ENCODE measurements around the gene PTHLH.

The PTHLH gene

DNA sequence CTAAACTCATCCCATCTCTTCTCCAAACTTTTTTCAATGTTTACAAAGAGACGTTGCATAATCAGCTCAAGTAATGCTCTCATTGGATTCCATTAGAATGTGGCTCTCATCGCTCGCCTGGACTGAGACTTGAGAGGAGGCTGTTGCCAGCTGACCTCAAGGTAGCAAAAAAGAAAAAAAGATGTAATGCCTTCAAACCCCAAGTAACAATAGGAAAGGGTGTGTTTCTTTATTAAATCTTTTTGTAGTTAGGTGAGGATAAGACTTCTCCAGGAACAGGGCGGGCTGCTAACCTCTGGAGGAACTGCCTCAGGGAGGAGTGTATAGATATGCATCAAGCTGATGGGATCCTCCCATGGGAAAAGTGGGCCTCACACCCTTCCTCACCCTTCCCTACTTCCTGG lies 956 bp upstream of the PTHLH start:
- no peak for DNase-seq

GRCh38 chr12:27971606-27972005 lies 927 bp downstream of the PTHLH start:
- no peak for DNase-seq

DNA sequence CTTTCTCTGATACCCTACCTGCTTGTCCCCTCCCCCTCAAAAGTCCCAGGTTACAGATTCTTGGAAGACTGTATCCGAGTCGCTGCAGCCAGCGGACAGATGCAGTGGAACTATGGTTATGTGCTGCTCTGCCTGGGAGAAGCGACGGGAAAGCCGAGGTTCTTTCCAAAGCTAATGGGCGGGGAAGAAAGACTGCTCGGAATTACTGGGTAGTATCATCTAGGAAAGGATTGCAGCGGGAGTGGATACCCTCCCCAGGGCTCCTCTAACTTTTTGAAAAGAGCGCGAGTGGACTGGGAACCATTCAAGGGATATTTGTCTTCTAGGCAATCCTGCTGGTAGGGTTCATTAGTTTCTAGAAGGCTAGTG lies 1.4 kb downstream of the PTHLH start:
- no peak for DNase-seq

GRCh38 chr12:27970401-27971120 lies 2.0 kb downstream of the PTHLH start:
- no peak for DNase-seq

DNA sequence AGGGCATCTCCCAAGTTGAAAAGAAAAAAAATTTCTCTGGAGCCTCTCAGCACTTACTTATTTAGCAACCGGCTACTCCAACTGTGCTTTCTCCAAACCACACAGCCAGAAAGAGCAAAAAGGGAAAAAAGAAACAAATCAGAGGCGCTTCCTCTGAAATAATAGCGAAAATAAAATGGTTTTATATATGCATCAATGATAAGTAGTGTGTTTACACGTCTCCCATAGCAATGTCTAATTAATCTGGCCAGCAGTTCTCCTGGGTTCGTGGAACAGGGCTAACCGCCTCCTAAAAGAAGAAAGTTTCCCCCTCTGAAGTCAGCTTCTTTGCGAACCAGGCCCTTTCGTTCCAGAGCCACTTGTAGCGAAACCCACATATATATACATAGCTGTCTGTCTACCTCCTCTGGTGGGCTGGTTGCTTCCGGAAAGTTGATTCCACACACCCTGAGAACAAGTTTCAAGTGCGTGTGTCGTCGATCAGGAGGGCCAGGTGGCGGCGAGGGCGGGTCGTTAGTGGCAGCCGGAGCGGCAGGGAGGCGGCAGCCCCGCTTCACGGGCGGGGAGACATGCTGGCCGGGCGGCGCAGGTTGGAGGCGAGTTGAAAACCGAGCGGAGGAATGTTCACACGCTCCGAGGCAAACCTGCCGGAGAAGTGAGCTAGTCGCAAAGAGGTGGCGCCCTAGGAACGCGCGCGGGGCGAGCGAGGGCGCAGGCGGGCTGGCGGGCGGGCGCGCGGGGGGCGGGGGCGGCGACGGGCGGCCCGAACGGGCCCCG lies 2.7 kb downstream of the PTHLH start:
- DNase-seq: peak; percentile 24

DNA sequence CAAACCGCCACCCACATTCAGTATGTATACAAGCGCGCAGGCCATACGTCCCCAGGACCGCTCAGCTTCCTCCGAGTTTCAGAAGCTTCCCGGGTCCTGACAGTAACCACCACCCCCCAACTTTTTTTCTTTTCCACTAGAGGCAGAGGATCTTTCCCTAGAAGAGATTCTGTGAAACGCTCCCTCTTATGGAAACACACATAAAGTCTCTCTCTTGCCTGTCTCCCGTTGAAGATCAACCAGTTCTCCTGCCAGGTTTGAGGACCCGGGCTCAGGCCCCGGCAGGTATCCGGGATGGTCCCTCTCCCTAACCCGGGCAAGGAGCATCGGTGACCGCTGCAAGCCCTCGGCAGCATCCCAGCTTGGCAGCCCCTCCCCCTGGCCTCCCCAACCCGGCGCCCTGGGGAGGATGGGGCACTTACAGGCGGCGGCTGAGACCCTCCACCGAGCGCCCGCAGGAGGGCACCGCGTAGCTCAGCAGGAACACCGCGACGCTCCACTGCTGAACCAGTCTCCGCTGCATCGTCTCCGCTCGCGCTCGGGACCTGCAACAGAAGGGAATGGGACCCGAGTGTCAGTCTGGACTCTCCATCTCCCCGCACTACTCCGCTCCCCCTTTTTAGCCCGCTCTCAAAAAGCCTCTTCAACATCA lies 3.4 kb downstream of the PTHLH start:
- DNase-seq: no peak

GRCh38 chr12:27967551-27968054 lies 4.9 kb downstream of the PTHLH start:
- no peak for DNase-seq

GRCh38 chr12:27966870-27967269 lies 5.7 kb downstream of the PTHLH start:
- DNase-seq: no peak

- DNase-seq: no peak
These were observed 6.6 kb downstream of the PTHLH start for GRCh38 chr12:27965966-27966365.

GRCh38 chr12:27965411-27965810 lies 7.1 kb downstream of the PTHLH start:
- no peak for DNase-seq

DNA sequence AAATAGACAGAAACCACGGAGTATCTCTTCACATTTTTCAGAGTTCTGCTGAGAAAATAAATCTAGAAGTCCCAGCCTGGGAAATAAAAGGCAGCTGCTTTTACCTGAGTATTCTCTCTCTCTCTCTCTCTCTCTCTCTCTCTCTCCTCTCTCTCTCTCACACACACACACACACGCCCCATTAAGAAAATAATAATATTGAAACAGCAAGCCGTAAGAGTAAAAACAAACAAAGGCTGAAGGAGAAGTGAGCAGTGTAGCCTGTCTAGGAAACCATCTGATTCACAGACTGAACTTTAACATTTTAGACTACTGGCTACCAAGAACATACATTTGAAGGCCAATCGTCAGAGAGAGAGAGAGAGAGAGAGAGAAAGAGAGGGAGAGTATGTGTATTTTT lies 8.4 kb downstream of the PTHLH start:
- no peak for DNase-seq

DNA sequence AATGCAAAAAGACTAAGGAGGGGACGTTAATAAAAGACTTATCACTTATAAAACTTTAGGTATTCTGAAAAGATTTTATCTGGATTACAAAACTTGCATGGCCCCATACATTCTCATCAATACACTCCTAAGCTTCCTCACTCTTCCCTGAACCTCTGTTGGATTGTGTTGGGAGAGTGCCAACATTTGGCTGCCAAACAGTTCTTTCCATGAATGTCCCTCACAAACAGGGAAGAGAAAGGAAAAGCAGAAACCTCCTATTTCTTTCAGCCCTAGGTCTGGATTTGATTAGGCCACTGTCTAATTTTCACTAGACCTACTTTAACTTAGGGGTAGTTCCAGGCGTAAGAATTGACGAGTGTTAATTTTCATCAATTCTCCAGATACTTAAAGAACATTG lies 11.7 kb downstream of the PTHLH start:
- DNase-seq: no peak

GRCh38 chr12:27958675-27959074 lies 13.9 kb downstream of the PTHLH start:
- DNase-seq: no peak

- no peak for DNase-seq
These were observed 15.2 kb downstream of the PTHLH start for GRCh38 chr12:27957366-27957765.

GRCh38 chr12:27953817-27954216 lies 18.7 kb downstream of the PTHLH start:
- DNase-seq: no peak

- no peak for DNase-seq
These were observed 19.2 kb downstream of the PTHLH start for GRCh38 chr12:27953348-27953747.

DNA sequence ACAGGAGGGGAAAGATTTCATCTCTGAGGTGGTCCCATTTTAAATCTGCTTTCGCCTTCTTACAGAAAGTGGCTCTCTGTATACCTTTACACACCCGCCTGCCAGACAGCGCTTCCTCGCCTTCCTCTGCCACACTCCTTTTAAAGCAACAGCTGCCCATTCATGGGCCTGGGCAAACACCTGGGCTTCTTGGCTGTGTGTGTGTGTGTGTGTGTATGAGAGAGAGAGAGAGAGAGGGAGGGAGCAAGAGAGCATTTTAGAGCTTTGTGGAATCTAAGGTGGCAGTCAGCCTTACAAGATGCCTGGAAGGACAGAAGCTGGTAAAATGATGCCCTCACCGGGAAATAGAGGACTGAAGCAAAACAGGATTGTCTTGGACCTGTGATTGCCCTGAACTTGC lies 20.0 kb downstream of the PTHLH start:
- no peak for DNase-seq

GRCh38 chr12:27951898-27952297 lies 20.6 kb downstream of the PTHLH start:
- DNase-seq: no peak

GRCh38 chr12:27946421-27946820 lies 26.1 kb downstream of the PTHLH start:
- DNase-seq: no peak

- peak; percentile 67 for DNase-seq
These were observed 31.7 kb downstream of the PTHLH start for GRCh38 chr12:27940756-27941402.

DNA sequence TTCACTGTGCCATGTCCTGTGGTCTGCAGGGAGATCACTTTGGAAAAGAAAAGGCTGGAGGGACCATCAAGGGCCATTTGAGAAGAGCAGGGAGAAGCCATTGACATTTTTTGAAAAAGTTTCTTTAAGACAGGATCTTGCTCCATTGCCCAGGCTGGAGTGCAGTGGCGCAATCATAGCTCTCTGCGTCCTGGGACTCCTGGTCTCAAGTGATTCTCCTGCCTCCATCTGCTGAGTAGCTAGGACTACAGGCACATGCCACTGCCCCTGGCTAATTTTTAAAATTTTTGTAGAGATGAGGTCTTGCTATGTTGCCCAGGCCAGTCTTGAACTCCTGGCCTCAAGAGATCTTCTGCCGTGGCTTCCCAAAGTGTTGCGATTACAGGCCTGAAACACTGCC lies 32.3 kb downstream of the PTHLH start:
- DNase-seq: no peak

- DNase-seq: no peak
These were observed 34.8 kb downstream of the PTHLH start for GRCh38 chr12:27937768-27938167.

GRCh38 chr12:27936196-27936595 lies 36.3 kb downstream of the PTHLH start:
- no peak for DNase-seq

Data from CD4-positive, alpha-beta T cell treated with Interleukin-17A for 1 hour (primary cell).